Measurements from ENCODE around the gene SARS2.

SARS2 gene

GRCh38 chr19:38970664-38971532, 40.3 kb upstream of the SARS2 start:
- TF ChIP-seq, protein P1, sequence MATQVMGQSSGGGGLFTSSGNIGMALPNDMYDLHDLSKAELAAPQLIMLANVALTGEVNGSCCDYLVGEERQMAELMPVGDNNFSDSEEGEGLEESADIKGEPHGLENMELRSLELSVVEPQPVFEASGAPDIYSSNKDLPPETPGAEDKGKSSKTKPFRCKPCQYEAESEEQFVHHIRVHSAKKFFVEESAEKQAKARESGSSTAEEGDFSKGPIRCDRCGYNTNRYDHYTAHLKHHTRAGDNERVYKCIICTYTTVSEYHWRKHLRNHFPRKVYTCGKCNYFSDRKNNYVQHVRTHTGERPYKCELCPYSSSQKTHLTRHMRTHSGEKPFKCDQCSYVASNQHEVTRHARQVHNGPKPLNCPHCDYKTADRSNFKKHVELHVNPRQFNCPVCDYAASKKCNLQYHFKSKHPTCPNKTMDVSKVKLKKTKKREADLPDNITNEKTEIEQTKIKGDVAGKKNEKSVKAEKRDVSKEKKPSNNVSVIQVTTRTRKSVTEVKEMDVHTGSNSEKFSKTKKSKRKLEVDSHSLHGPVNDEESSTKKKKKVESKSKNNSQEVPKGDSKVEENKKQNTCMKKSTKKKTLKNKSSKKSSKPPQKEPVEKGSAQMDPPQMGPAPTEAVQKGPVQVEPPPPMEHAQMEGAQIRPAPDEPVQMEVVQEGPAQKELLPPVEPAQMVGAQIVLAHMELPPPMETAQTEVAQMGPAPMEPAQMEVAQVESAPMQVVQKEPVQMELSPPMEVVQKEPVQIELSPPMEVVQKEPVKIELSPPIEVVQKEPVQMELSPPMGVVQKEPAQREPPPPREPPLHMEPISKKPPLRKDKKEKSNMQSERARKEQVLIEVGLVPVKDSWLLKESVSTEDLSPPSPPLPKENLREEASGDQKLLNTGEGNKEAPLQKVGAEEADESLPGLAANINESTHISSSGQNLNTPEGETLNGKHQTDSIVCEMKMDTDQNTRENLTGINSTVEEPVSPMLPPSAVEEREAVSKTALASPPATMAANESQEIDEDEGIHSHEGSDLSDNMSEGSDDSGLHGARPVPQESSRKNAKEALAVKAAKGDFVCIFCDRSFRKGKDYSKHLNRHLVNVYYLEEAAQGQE (IDR thresholded peaks at IDR 0.05; ENCODE audit: insufficient read depth in 1 of 2, low read depth in 2 of 2, low read length in 2 of 2) = no peak
- TF ChIP-seq SIN3A (IDR thresholded peaks at IDR 0.05; ENCODE audit: borderline replicate concordance, insufficient read depth, low read length) (no peak), TAF1 (IDR thresholded peaks at IDR 0.05; ENCODE audit: borderline replicate concordance, insufficient read depth, low read length) (no peak), FOXP2 (optimal IDR thresholded peaks at IDR 0.05; ENCODE audit: borderline replicate concordance, extremely low read depth, extremely low read length, insufficient read depth) (no peak), POLR2AphosphoS5 (IDR thresholded peaks at IDR 0.05; ENCODE audit: low read depth, low read length) (no peak)

DNA sequence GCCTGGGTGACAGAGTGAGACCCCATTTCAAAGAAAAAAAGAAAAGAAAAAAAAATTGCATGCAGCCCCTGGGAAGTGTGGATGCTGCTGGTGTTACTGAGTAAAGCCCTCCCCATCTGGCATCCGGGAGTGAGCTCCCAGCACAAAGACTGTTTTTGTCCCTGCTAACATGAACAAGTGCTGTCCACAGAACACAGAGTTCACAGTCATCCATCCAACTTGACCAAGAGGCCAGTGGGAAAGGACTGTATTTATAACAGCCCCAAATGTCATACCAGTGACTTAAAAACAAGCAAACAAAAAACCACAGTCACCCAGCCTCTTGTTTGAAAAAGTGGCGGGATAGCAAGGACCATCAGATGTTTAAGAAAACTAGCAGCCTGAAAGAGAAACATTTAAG, 34.2 kb upstream of the SARS2 start:
- no peak for TF ChIP-seq POLR2AphosphoS5 (IDR thresholded peaks at IDR 0.05; ENCODE audit: low read depth, low read length)
- TF ChIP-seq SIN3A (IDR thresholded peaks at IDR 0.05; ENCODE audit: borderline replicate concordance, insufficient read depth, low read length) = no peak
- TF ChIP-seq FOXP2 (optimal IDR thresholded peaks at IDR 0.05; ENCODE audit: borderline replicate concordance, extremely low read depth, extremely low read length, insufficient read depth) = no peak

DNA sequence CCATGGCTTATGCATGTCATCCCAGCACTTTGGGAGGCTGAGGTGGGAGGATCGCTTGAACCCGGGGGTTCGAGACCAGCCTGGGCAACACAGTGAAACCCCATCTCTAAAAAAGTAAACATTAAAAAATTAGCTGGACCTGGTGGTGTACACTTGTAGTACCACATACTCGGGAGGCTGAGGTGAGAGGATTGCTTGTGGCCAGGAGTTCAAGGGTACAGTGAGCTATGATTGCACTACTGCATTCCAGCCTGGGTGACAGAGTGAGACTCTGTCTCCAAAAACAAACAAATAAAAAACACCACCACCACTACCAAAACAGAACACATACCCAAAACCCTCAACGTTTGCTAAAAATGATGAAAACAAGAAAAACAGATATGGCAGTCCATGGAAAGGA, 29.1 kb upstream of the SARS2 start:
- no peak for TF ChIP-seq POLR2AphosphoS5 (IDR thresholded peaks at IDR 0.05; ENCODE audit: low read depth, low read length)
- no peak for TF ChIP-seq TAF1 (IDR thresholded peaks at IDR 0.05; ENCODE audit: borderline replicate concordance, insufficient read depth, low read length)
- TF ChIP-seq, protein P1 (IDR thresholded peaks at IDR 0.05; ENCODE audit: insufficient read depth in 1 of 2, low read depth in 2 of 2, low read length in 2 of 2) = no peak
- TF ChIP-seq SIN3A (IDR thresholded peaks at IDR 0.05; ENCODE audit: borderline replicate concordance, insufficient read depth, low read length) = no peak
- no peak for TF ChIP-seq FOXP2 (optimal IDR thresholded peaks at IDR 0.05; ENCODE audit: borderline replicate concordance, extremely low read depth, extremely low read length, insufficient read depth)

GRCh38 chr19:38958301-38958700, 27.7 kb upstream of the SARS2 start:
- TF ChIP-seq SIN3A (IDR thresholded peaks at IDR 0.05; ENCODE audit: borderline replicate concordance, insufficient read depth, low read length) (no peak), FOXP2 (optimal IDR thresholded peaks at IDR 0.05; ENCODE audit: borderline replicate concordance, extremely low read depth, extremely low read length, insufficient read depth) (no peak), TAF1 (IDR thresholded peaks at IDR 0.05; ENCODE audit: borderline replicate concordance, insufficient read depth, low read length) (no peak), POLR2AphosphoS5 (IDR thresholded peaks at IDR 0.05; ENCODE audit: low read depth, low read length) (no peak)
- TF ChIP-seq, protein P1 (IDR thresholded peaks at IDR 0.05; ENCODE audit: insufficient read depth in 1 of 2, low read depth in 2 of 2, low read length in 2 of 2) = no peak

DNA sequence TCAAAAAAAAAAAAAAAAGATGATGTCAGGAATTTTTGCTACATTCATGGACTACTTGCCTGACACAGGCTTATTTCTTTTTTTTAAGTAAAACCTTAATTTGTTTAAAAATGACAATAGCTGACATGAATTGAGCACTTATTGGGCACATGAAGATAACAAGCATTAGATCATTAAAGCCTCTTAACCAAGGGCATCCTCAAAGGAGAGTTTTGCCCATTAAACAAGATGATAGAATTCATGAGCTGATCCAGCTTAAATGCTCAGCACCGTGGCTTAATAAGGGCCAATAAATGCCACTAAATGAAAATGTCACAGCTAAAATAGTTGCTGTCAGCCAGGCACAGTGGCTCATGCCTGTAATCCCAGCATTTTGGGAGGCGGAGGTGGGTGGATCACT, 25.7 kb upstream of the SARS2 start:
- TF ChIP-seq POLR2AphosphoS5 (IDR thresholded peaks at IDR 0.05; ENCODE audit: low read depth, low read length) (no peak), TAF1 (IDR thresholded peaks at IDR 0.05; ENCODE audit: borderline replicate concordance, insufficient read depth, low read length) (no peak), FOXP2 (optimal IDR thresholded peaks at IDR 0.05; ENCODE audit: borderline replicate concordance, extremely low read depth, extremely low read length, insufficient read depth) (no peak), SIN3A (IDR thresholded peaks at IDR 0.05; ENCODE audit: borderline replicate concordance, insufficient read depth, low read length) (no peak)
- TF ChIP-seq, protein P1 (IDR thresholded peaks at IDR 0.05; ENCODE audit: insufficient read depth in 1 of 2, low read depth in 2 of 2, low read length in 2 of 2) = no peak

Data from PFSK-1 (cell line).